HG03280 (cell line): ENCODE results near the gene TMEM266.

ENCODE experiments used
- ATAC-seq: cut with Tn5 transposase; IDR thresholded peaks from one replicate; pipeline ENCODE4 v1.9.1; 2021; ENCODE audit warnings: mild to moderate bottlenecking, moderate library complexity; ENCODE audit not compliant: unreplicated experiment

Gene TMEM266

DNA sequence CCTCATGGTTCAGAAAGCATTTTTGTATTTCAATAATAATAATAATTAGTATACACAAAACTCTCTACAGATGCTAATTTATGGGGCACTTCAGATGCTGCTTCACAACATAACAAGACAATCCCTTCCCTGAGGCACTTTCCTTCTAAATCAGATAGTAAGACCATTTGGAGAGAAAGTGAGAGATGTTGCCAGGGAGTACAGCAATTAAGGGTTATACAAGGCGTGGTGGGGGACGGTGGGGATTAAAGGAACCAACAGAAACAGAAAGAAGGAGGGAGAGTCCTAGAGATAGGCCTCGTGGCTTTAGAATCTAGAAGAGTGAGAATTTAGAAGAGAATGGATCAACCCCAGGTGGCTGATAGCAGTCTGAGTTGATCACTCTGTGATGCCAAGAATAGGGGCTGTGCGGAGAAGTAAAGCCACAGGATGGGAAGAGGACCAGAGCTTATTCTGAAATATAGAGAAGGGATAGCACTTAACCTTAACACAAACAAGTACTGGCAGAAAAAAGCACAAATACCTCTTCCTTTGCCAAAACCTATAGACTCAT lies 174.6 kb downstream of the TMEM266 start:
- ATAC-seq: no peak

DNA sequence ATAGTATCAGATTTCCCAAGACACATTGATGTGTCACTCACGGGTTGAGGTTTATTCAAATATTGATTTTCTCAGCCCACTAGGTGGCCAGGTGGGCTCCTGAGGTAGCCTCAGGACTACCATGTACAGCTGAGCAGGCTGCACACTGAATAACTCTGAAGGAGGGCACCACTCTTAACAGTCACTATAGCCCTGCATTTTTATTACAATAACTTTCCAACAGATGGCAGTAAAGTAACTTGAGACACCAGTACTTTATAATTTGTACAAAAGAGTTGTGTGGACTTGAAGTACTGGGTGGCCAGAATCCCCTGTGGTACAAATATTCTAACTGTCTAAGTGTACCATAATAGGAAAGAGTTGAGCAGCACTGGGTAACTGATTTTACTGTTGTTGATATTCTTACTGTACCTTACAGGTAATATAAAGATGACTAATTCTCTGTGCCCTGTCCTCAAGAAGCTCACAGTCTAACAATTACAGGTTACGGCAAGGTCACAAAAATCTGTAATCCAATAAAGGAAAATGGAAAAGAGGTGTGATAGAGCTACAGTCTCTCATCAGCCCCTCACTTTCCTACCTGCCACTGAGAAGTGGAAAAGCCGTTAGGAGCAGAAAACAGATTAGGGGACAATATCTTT lies 175.5 kb downstream of the TMEM266 start:
- no peak for ATAC-seq

DNA sequence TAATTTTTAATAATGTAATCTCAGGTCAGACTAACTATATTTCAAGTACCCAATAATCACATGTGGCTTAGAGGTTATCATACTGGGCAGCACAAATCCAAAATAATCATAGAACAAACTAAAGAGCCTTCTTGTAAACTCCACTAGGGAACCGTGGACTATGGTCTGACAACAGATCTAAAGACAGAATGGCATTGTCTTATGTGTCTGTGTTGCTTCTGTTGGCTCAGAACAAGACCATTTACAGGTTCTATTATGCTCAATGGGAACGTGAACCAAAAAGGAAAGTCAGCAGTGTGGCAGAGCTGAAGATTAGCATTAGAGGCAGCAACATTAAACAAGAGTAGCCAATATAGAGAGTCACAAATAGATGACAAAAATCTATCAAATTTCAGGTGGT lies 176.6 kb downstream of the TMEM266 start:
- ATAC-seq: no peak

DNA sequence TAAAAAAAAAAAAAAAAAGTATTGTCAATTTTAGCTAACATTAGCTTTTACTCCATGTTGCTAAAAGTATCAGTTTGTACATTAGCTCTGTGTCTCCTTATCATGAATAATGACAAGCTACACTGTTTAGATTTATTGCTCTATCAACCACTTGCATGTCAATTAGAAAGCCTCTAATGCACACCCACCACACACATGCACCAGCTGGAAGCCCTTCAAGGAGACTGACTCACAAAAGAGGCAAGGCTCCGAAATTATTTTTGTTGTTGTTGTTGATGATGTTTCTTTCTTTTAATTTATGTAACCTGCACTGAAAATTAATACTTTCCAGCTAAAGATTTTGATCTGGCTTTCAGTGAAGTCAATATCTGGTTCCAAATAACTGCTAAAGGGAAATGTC lies 180.0 kb downstream of the TMEM266 start:
- no peak for ATAC-seq

DNA sequence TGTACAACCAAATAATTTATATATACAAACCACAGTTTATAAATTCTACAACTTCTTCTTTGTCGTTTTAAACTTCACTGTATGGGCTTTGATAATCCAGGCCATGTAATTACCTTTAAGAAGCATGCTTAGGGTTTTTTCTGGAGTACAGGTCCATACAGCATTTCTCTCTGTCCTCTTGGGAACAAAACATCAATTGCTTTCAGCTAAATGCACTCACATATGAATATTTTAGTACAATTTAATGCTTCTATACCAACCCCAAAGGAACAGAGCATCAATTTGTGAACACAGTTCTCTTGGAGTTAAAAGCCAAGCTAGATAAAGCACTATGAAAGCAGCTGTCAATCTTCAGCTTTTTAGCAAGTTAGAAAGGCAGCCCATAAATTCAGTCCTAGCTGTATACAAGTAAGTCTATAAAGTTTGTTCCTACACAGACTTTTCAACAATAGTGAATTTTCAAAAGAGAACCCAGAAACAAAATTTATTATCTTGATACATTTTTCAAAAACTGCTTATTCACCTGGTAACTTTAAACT lies 185.4 kb downstream of the TMEM266 start:
- ATAC-seq: no peak

DNA sequence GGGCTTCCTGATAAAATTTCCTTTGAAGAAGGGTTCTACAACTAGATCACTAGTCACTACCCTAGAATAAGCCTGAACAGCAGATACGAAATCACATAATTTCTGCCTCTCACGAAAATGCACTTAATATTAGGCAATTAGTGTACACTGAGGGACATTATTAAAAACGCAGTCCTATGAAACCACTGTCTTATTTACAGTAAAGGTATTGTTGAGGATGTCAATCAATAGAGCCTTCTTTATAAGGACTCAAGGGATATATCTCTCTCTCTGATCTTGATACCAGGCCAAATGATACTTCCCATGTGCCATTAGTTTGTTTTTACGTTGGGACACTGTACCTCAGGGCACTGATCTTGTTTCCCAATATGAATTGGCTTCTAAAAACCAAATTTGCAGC lies 191.9 kb downstream of the TMEM266 start:
- ATAC-seq: no peak

DNA sequence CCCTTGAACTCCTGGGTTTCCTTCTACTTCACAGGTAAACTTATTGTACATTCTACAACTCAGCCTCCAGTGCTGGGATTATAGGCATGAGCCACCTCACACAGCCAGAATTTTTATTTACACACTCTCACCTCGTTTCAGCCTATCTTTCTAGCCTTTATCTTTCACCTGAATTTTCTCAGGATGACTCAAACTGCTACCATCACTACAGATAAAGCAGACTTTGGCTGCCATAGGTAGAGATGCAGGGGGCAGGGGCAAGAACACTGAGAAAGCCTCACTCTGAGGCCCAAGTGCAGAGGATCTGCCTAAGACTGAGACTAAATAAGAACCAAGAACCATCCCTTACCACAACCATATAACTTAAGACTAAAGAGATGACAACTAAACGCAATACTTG lies 192.5 kb downstream of the TMEM266 start:
- no peak for ATAC-seq

DNA sequence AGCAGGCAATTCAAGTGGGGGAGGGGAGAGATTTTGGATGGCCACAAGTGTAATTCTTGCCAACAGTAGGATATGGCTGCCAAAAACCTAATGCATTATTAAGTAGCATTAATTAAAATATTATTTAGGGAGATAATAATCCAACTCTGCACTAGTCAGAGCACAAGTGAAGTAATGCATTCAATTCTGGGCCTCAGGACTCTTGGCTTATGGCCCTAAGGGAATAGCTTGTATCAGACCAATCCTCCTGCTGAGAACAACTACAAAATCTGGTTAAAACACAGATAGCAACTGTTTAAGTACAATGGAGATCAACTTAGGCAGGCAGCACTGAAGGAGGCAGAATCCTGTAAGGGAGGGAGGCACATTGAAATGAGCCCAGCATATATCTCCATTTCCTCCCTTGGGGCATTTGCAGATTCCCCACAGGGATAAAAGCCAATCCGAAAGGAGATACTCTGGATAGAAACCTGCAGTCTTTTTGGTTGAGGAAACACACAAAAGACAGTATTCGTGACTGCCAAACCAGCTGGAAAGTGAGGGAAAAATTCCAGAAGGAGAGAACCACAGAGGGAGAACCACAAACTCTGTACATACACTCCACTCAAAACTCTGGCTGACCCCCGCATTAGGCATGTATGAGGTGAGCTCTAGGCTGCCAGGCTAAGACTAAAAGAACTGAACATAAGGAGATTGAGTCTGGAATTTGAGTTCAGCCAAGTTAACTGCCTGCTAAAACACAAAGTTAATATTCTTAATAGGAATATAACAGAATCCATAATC lies 194.1 kb downstream of the TMEM266 start:
- no peak for ATAC-seq
